K562 (cell line): Measurements from ENCODE around the gene PAFAH1B1. TPM values are rescaled to one million over a fixed set of nuclear protein-coding genes. Genes with fewer than 3 reads are reported as not detected.

Source experiments
- ATAC-seq: fragments of 200-7000 bp; cut with Tn5 transposase; 3 replicates; pipeline ENCODE4 v1.9.1; 2020; ENCODE audit warnings: moderate library complexity
- BruUV-seq: library from RNA; stranded (reverse); fragments of 400-500 nt; replicated peaks from 2 replicates; lab custom pipeline; 2021; lab: Mats Ljungman, UMichigan
- CTCF ChIA-PET: fragments of 300-600 bp; formaldehyde crosslinking; extraction: SDS; loops from one replicate; lab custom pipeline; 2021; ENCODE audit warnings: low intra/inter-chr PET ratio; lab: Yijun Ruan, JAX
- POLR2A ChIA-PET: fragments of 300-600, 350-650 bp; sonication (Branson Sonifier 250); formaldehyde crosslinking; extraction: SDS; loops from one replicate; lab custom pipeline; 2021; ENCODE audit warnings: antibody characterized with exemption, inconsistent platforms; lab: Yijun Ruan, JAX
- DNase-seq, 4 experiments: peaks; one replicate each; pipeline versions ENCODE4 v3.0.0 to v3.0.0-alpha.2; 2011 to 2018; ENCODE audit warnings: low spot score in 3 of 4, mixed read lengths in 3 of 4; ENCODE audit errors: extremely low read depth in 1 of 4
- FAIRE-seq: peaks from 2 replicates; lab custom pipeline; 2011; peaks lifted over from hg19 to GRCh38; lab: Jason Lieb, UNC
- H2AFZ ChIP-seq: 2 replicates; pipeline ENCODE4 v1.6.0; 2011; ENCODE audit warnings: low read depth, low read length, control low read depth, inconsistent platforms
- H3K27ac ChIP-seq: fragments of 200-600 bp; 3 replicates; pipeline ENCODE4 v1.8.0; 2011; ENCODE audit warnings: low read depth, mild to moderate bottlenecking, control low read depth, inconsistent platforms, low read length, moderate library complexity, mixed read lengths; ENCODE audit errors: extremely low read depth
- H3K27me3 ChIP-seq, 2 experiments: fragments of 300-600 bp in 1 of 2; 2 replicates in 1 of 2; 3 replicates in 1 of 2; pipeline versions ENCODE4 v1.6.0 to v1.8.0; 2011; ENCODE audit warnings: inconsistent platforms in 2 of 2, low read length in 2 of 2, mild to moderate bottlenecking in 1 of 2, mixed read lengths in 1 of 2, moderate library complexity in 1 of 2; ENCODE audit not compliant: control insufficient read depth in 2 of 2, insufficient read depth in 2 of 2
- H3K36me3 ChIP-seq: fragments of 300-600 bp; 3 replicates; pipeline ENCODE4 v1.8.0; 2011; ENCODE audit warnings: mild to moderate bottlenecking, low read length, inconsistent platforms; ENCODE audit not compliant: control insufficient read depth, insufficient read depth
- H3K4me1 ChIP-seq, 2 experiments: fragments of 200-600 bp in 1 of 2; replicated peaks in 1 of 2; 2 replicates in 1 of 2; 3 replicates in 1 of 2; pipeline versions ENCODE4 v1.5.1 to v1.8.0; 2011; ENCODE audit warnings: inconsistent platforms in 2 of 2, low read length in 2 of 2, mild to moderate bottlenecking in 1 of 2, mixed read lengths in 1 of 2, moderate library complexity in 1 of 2; ENCODE audit not compliant: control insufficient read depth in 2 of 2, insufficient read depth in 2 of 2
- H3K4me2 ChIP-seq: 2 replicates; pipeline ENCODE4 v1.6.1; 2011; ENCODE audit warnings: low read length, control low read depth, inconsistent platforms, mixed read lengths; ENCODE audit not compliant: insufficient read depth
- H3K4me3 ChIP-seq: fragments of 200-600 bp; sonication (generic), shearing (Covaris generic); 2 replicates; pipeline ENCODE4 v1.5.1; 2016; ENCODE audit warnings: control low read depth, inconsistent platforms
- H3K79me2 ChIP-seq: fragments of 200-600 bp; 3 replicates; pipeline ENCODE4 v1.8.0; 2011; ENCODE audit warnings: low read length, inconsistent platforms; ENCODE audit not compliant: control insufficient read depth, insufficient read depth
- H3K9ac ChIP-seq, 2 experiments: 2 replicates each; pipeline versions ENCODE4 v1.6.0 to v1.6.1; 2011; ENCODE audit warnings: low read depth in 2 of 2, low read length in 2 of 2, control low read depth in 1 of 2, inconsistent platforms in 1 of 2, mild to moderate bottlenecking in 1 of 2, mixed read lengths in 1 of 2; ENCODE audit not compliant: insufficient read depth in 1 of 2
- H3K9me1 ChIP-seq: one replicate; pipeline ENCODE4 v1.6.0; 2011; ENCODE audit warnings: inconsistent platforms, mild to moderate bottlenecking, low read length, moderate library complexity; ENCODE audit not compliant: control insufficient read depth, insufficient read depth
- H3K9me3 ChIP-seq: replicated peaks from 2 replicates; pipeline ENCODE4 v1.5.1; 2011; ENCODE audit warnings: low read depth, low read length, inconsistent platforms; ENCODE audit not compliant: control insufficient read depth, insufficient read depth
- H4K20me1 ChIP-seq: replicated peaks from 2 replicates; pipeline ENCODE4 v1.6.1; 2011; ENCODE audit warnings: low read length, inconsistent platforms, mixed read lengths; ENCODE audit not compliant: control insufficient read depth, insufficient read depth
- HES1 ChIP-seq: fragments of 450-650 bp; IDR thresholded peaks from 2 replicates; pipeline ENCODE4 v1.6.1; 2016; ENCODE audit warnings: low read depth, mild to moderate bottlenecking, moderate library complexity
- HMBOX1 ChIP-seq: sonication (generic); IDR thresholded peaks from 2 replicates; pipeline ENCODE4 v1.6.1; 2016
- HOXB6 ChIP-seq: fragments of 250-450 bp; sonication (Bioruptor Pico); IDR thresholded peaks from 2 replicates; pipeline ENCODE4 v1.5.1; 2022; ENCODE audit warnings: mild to moderate bottlenecking, borderline replicate concordance
- ZC3H8 ChIP-seq: fragments of 450-650 bp; IDR thresholded peaks from 2 replicates; pipeline ENCODE4 v1.6.1; 2017
- WGBS: fragments of 100-300 bp; shearing (Covaris generic); methylation state at CpG from one replicate; pipeline ENCODE4 v1.1.6; 2016; ENCODE audit warnings: low coverage, mixed read lengths; ENCODE audit not compliant: insufficient coverage; ENCODE audit errors: missing lambda C conversion rate; 5-methylcytosine and 5-hydroxymethylcytosine counted together
- in situ Hi-C: fragments of 300-500 bp; cut with MboI; formaldehyde crosslinking; loops from 4 replicates; pipeline ENCODE4 v1.15.0; 2018; ENCODE audit warnings: inconsistent platforms, mixed read lengths
- intact Hi-C: fragments of 100-400 bp; cut with micrococcal nuclease; formaldehyde crosslinking; loops from 2 replicates; pipeline ENCODE4 v1.14.2; 2022
- polyA plus RNA-seq, 8 experiments: library from polyadenylated mRNA; depleted of rRNA in 4 of 8; stranded (reverse) in 5 of 8; unstranded in 3 of 8; fragments of >200 nt; fragmentation: Nextera tagmentation in 2 of 8; fragmentation: Illumina TruSeq in 1 of 8; extraction: Ambion mirVana in 2 of 8; extraction: Trizol in 1 of 8; gene quantifications; 2 replicates each; pipeline versions ENCODE4 v1.2.1 to v1.2.3, GENCODE V29; 2011 to 2014; ENCODE audit warnings: inconsistent platforms in 1 of 8, missing spikeins in 1 of 8
- total RNA-seq, 7 experiments: library from RNA; depleted of rRNA in 6 of 7; stranded (reverse); fragments of >200 nt in 6 of 7; fragmentation: Illumina TruSeq in 2 of 7; extraction: Trizol in 2 of 7; gene quantifications; 2 replicates each; pipeline versions ENCODE4 v1.2.1 to v1.2.3, GENCODE V29; 2011 to 2021; ENCODE audit warnings: low replicate concordance in 1 of 7

Gene PAFAH1B1
- total and polyA plus RNA-seq, 9 of the 15 experiments (the other 6 are each of a cell fraction or from before 2014, with no cell fraction given), result 23.3 to 66.4 (median 40.2) TPM

GRCh38 chr17:2602597-2603017 lies 9.2 kb downstream of the PAFAH1B1 start:
- no peak overlapping the region for H3K9ac ChIP-seq
- 54% methylated on average over 6 of the region's 6 CpGs for WGBS
- H3K27me3 ChIP-seq, result no peaks in the 10 kb centered on the region
- H3K27ac ChIP-seq, result no peak overlapping the region
- no peak overlapping the region for H2AFZ ChIP-seq
- H4K20me1 ChIP-seq, result no peaks in the 10 kb centered on the region; the same call in 1 of the 2 replicates
- no peak for ATAC-seq
- no peak for DNase-seq
- POLR2A ChIA-PET, result no interaction called here
- no peaks in the 10 kb centered on the region for H3K9me3 ChIP-seq
- no peak overlapping the region for H3K4me3 ChIP-seq
- TF ChIP-seq HES1 (peak; percentile 50; the same call in 1 of the 2 replicates), HOXB6 (CRISPR knock-in tag) (no peak), HMBOX1 (peak; percentile 8; the same call in 1 of the 2 replicates), ZC3H8 (no peak)
- 0 out of 3 replicates have a peak, but pooled peaks cover 4% of the 10 kb centered on the region for H3K36me3 ChIP-seq
- H3K4me1 ChIP-seq, result no peaks in the 10 kb centered on the region; a peak in 1 of 5 replicates
- BruUV-seq, result no TSS peak
- intact Hi-C loops, result no loop called here
- no peak for FAIRE-seq
- CTCF ChIA-PET, result no interaction called here
- H3K9me1 ChIP-seq, result no peaks in the 10 kb centered on the region
- no peak overlapping the region for H3K4me2 ChIP-seq
- in situ Hi-C loops, result no loop called here
- H3K79me2 ChIP-seq, result peaks cover 96% of the 10 kb centered on the region
